SK-N-SH (cell line): ENCODE measurements around the gene FMN2.

Experiments used
- CTCF ChIP-seq: fragments of 200-600 bp; sonication (generic); IDR thresholded peaks from 2 replicates; pipeline ENCODE4 v1.6.1; 2017; ENCODE audit warnings: antibody characterized with exemption, mild to moderate bottlenecking, moderate library complexity
- ELF1 ChIP-seq: IDR thresholded peaks from 2 replicates; pipeline ENCODE4 v1.4.0; 2012
- FOSL2 ChIP-seq: IDR thresholded peaks from 2 replicates; pipeline ENCODE4 v1.4.0; 2012; ENCODE audit warnings: low read depth, mild to moderate bottlenecking, moderate library complexity, borderline replicate concordance
- FOXJ3 ChIP-seq: sonication (generic); formaldehyde crosslinking; IDR thresholded peaks from 2 replicates; pipeline ENCODE4 v1.5.1; 2020; ENCODE audit warnings: mild to moderate bottlenecking, missing genetic modification reagents
- RCOR1 ChIP-seq: fragments of 150-350 bp; IDR thresholded peaks from 2 replicates; pipeline ENCODE4 v1.6.1; 2017; ENCODE audit warnings: antibody characterized with exemption, low read length
- USF2 ChIP-seq: fragments of 150-350 bp; IDR thresholded peaks from 2 replicates; pipeline ENCODE4 v1.6.1; 2017; ENCODE audit warnings: antibody characterized with exemption, low read length, low read depth, borderline replicate concordance
- YY1 ChIP-seq: IDR thresholded peaks from 2 replicates; pipeline ENCODE4 v1.4.0; 2012; ENCODE audit warnings: low read depth, mild to moderate bottlenecking

GRCh38 chr1:240306673-240307072, 215.0 kb downstream of the FMN2 start:
- no peak for TF ChIP-seq CTCF
- TF ChIP-seq RCOR1: no peak
- no peak for TF ChIP-seq USF2
- TF ChIP-seq ELF1: no peak
- no peak for TF ChIP-seq YY1
- peak; percentile 43 for TF ChIP-seq FOSL2
- no peak for TF ChIP-seq FOXJ3 (CRISPR knock-in tag)
